Activated T-helper 2 cell treated with anti-CD3 and anti-CD28 coated beads, Interferon-gamma antibody, Interleukin-2, Interleukin-4, amounts not matched to agents 10 μg/mL and 5 μg/mL and 100 μg/mL, durations not matched to agents 14 hours and 24 hours and 36 hours (primary cell): Measurements from ENCODE around the gene OR2G3. TPM values are rescaled to one million over a fixed set of nuclear protein-coding genes. Genes with fewer than 3 reads are reported as not detected.

Experiments used
- DNase-seq: peaks from one replicate; pipeline ENCODE4 v3.0.0; 2021; ENCODE audit warnings: low spot score
- H3K27ac Mint-ChIP-seq: one replicate; pipeline ENCODE4 v1.8.0; 2021; ENCODE audit warnings: mixed read lengths
- H3K27me3 Mint-ChIP-seq: one replicate; pipeline ENCODE4 v1.8.0; 2021; ENCODE audit warnings: low read depth, mixed read lengths
- H3K36me3 Mint-ChIP-seq: one replicate; pipeline ENCODE4 v1.8.0; 2021; ENCODE audit warnings: low read depth, mixed read lengths
- H3K4me1 Mint-ChIP-seq: one replicate; pipeline ENCODE4 v1.8.0; 2021; ENCODE audit warnings: low read depth, mixed read lengths
- H3K4me3 Mint-ChIP-seq: one replicate; pipeline ENCODE4 v1.8.0; 2021; ENCODE audit warnings: low read depth, mild to moderate bottlenecking, moderate library complexity, mixed read lengths
- H3K9me3 Mint-ChIP-seq: one replicate; pipeline ENCODE4 v1.8.0; 2021; ENCODE audit warnings: mixed read lengths
- intact Hi-C: fragments of 100-400 bp; cut with micrococcal nuclease; formaldehyde crosslinking; loops from one replicate; pipeline ENCODE4 v1.15.1; 2023
- total RNA-seq: library from RNA; stranded (reverse); gene quantifications from 2 replicates; pipeline ENCODE4 v1.2.3, GENCODE V29; 2022

OR2G3 gene
- total RNA-seq = not detected in 2 replicates

GRCh38 chr1:247605286-247605685 lies at the start of gene OR2G3:
TSS of gene OR2G3 (plus strand) at chr1:247605586. CDS start at chr1:247605586, 0 bp downstream.
- no peak within 1 kb of the TSS for H3K4me3 Mint-ChIP-seq
- intact Hi-C loops = no loop called here
- no peak within 1 kb of the TSS for H3K27ac Mint-ChIP-seq
- H3K9me3 Mint-ChIP-seq = no peaks in the 10 kb centered on the region
- H3K4me1 Mint-ChIP-seq = no peaks in the 10 kb centered on the region
- DNase-seq = no peak
- H3K36me3 Mint-ChIP-seq = no peaks in the 10 kb centered on the region
- no peaks in the 10 kb centered on the region for H3K27me3 Mint-ChIP-seq

GRCh38 chr1:247557926-247558674 lies 47.3 kb upstream of the OR2G3 start:
- peaks cover 3% of the 10 kb centered on the region for H3K4me1 Mint-ChIP-seq
- no peak overlapping the region for H3K27ac Mint-ChIP-seq
- no peaks in the 10 kb centered on the region for H3K9me3 Mint-ChIP-seq
- no peak overlapping the region for H3K4me3 Mint-ChIP-seq
- no peaks in the 10 kb centered on the region for H3K27me3 Mint-ChIP-seq
- intact Hi-C loops = no loop called here
- no peak for DNase-seq
- H3K36me3 Mint-ChIP-seq = no peaks in the 10 kb centered on the region

- no peaks in the 10 kb centered on the region for H3K27me3 Mint-ChIP-seq
These were observed 43.7 kb upstream of the OR2G3 start for GRCh38 chr1:247561711-247562110.

DNA sequence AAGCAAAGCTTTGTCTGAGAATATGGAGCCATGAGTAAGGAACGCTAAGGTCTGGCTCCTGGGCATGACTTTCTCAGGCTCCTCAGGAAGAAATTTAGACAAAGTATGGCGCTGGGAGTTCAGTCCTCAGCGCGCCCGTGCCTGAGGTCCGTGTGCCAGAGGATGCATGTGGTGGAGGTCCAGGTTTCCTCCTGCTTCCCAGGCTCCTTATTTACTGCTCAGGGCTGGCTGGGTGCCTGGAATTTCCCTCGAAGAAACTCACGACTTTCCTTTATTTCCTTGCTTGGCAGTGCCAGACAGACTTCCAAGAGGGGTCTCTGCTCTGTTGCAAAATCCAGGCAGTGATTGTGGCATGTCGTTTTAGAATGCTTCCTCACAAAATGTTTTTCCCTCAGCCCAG lies 43.2 kb upstream of the OR2G3 start:
- intact Hi-C loops = no loop called here
- H3K4me1 Mint-ChIP-seq = peaks cover 3% of the 10 kb centered on the region
- no peak overlapping the region for H3K4me3 Mint-ChIP-seq
- H3K9me3 Mint-ChIP-seq = no peaks in the 10 kb centered on the region
- no peak overlapping the region for H3K27ac Mint-ChIP-seq
- H3K27me3 Mint-ChIP-seq = no peaks in the 10 kb centered on the region
- no peaks in the 10 kb centered on the region for H3K36me3 Mint-ChIP-seq
- no peak for DNase-seq

More at GRCh38 chr1:247561711-247562110, 43.7 kb upstream of the OR2G3 start:
- intact Hi-C loops = no loop called here
- H3K27ac Mint-ChIP-seq = no peak overlapping the region
- H3K4me3 Mint-ChIP-seq = no peak overlapping the region
- H3K4me1 Mint-ChIP-seq = peaks cover 3% of the 10 kb centered on the region
- H3K9me3 Mint-ChIP-seq = no peaks in the 10 kb centered on the region
- DNase-seq = no peak
- H3K36me3 Mint-ChIP-seq = no peaks in the 10 kb centered on the region

GRCh38 chr1:247574236-247574635 lies 31.1 kb upstream of the OR2G3 start:
- no peak for DNase-seq
- intact Hi-C loops = no loop called here
- Mint-ChIP-seq H3K36me3 (no peaks in the 10 kb centered on the region), H3K27ac (no peak overlapping the region), H3K4me3 (no peak overlapping the region), H3K4me1 (no peaks in the 10 kb centered on the region), H3K27me3 (no peaks in the 10 kb centered on the region), H3K9me3 (no peaks in the 10 kb centered on the region)

DNA sequence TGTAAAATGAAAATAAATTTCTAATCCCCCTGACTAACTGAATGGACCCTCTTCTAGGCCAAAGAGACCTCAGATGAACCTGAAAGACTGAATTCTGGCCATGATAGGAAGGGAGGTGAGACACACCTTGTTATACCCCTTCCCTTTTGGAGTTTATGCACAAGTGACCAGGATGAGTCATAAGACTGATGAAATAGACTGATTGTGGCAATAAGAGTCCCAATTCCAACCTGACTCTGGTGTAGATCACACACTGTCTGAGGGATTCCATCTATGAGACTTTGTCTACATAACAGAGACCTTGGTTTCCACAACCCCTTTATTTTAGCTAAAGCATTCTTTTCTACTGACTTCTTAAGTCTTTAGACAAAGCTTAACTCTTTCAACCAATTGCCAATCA lies 30.7 kb upstream of the OR2G3 start:
- intact Hi-C loops = loop anchor here (5.0 kb wide), 1 partner anchor 202 kb away; no protein-coding TSS in a partner anchor
- no peak overlapping the region for H3K4me3 Mint-ChIP-seq
- no peaks in the 10 kb centered on the region for H3K27me3 Mint-ChIP-seq
- DNase-seq = no peak
- no peak overlapping the region for H3K27ac Mint-ChIP-seq
- H3K4me1 Mint-ChIP-seq = no peaks in the 10 kb centered on the region
- no peaks in the 10 kb centered on the region for H3K36me3 Mint-ChIP-seq
- H3K9me3 Mint-ChIP-seq = no peaks in the 10 kb centered on the region

- H3K27me3 Mint-ChIP-seq = no peaks in the 10 kb centered on the region
- H3K9me3 Mint-ChIP-seq = no peaks in the 10 kb centered on the region
- intact Hi-C loops = loop anchor here (1.0 to 5.0 kb wide), 2 partner anchors 186 to 204 kb away; no protein-coding TSS in a partner anchor
- H3K4me3 Mint-ChIP-seq = no peak overlapping the region
- no peak overlapping the region for H3K27ac Mint-ChIP-seq
- no peaks in the 10 kb centered on the region for H3K4me1 Mint-ChIP-seq
- no peaks in the 10 kb centered on the region for H3K36me3 Mint-ChIP-seq
- DNase-seq = no peak
These were observed 28.9 kb upstream of the OR2G3 start for GRCh38 chr1:247576514-247576913.

DNA sequence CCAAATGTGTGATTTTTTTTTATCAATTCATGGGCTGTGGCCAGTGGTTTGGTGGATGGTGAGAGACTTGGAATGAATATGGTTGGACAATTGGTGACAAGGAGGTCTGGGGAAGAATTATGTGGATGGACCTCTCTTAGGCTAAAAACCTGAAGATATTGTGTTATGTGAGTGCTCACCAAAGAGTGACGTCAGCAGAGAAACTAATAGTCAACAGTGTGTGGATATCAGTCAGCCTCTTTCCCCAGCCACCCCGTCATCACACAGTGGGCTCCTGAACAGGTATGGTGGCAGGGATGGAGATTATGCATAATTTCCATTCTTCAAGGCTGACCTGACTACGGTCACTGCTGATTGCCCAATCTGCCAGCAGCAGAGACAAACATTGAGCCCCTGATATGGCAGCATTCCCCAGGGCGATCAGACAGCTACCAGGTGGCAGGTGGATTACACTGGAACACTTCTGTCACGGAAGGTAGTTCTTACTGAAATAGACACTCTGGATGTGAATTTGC lies 26.4 kb upstream of the OR2G3 start:
- H3K4me1 Mint-ChIP-seq = no peaks in the 10 kb centered on the region
- intact Hi-C loops = loop anchor here (5.0 kb wide), 1 partner anchor 207 kb away; no protein-coding TSS in a partner anchor

GRCh38 chr1:247588060-247588459 lies 17.3 kb upstream of the OR2G3 start, which contains the start of gene OR2G2:
TSS of gene OR2G2 (plus strand) at chr1:247588360. CDS start at chr1:247588360, 0 bp downstream.
- H3K27ac Mint-ChIP-seq = no peak within 1 kb of the TSS
- H3K4me3 Mint-ChIP-seq = no peak within 1 kb of the TSS
- no peak for DNase-seq
- no peaks in the 10 kb centered on the region for H3K36me3 Mint-ChIP-seq
- intact Hi-C loops = no loop called here
- peaks cover 4% of the 10 kb centered on the region for H3K9me3 Mint-ChIP-seq
- H3K4me1 Mint-ChIP-seq = no peaks in the 10 kb centered on the region
- H3K27me3 Mint-ChIP-seq = no peaks in the 10 kb centered on the region

More for the DNA sequence above, 26.4 kb upstream of the OR2G3 start:
- Mint-ChIP-seq H3K27ac (no peak overlapping the region), H3K4me3 (no peak overlapping the region), H3K27me3 (no peaks in the 10 kb centered on the region), H3K9me3 (no peaks in the 10 kb centered on the region), H3K36me3 (no peaks in the 10 kb centered on the region)
- DNase-seq = no peak

- H3K36me3 Mint-ChIP-seq = no peaks in the 10 kb centered on the region
- intact Hi-C loops = no loop called here
These were observed 8.0 kb downstream of the OR2G3 start for GRCh38 chr1:247613405-247613804.

GRCh38 chr1:247614625-247615024 lies 9.2 kb downstream of the OR2G3 start:
- Mint-ChIP-seq H3K36me3 (no peaks in the 10 kb centered on the region), H3K4me3 (no peak overlapping the region), H3K9me3 (no peaks in the 10 kb centered on the region), H3K27ac (no peak overlapping the region), H3K4me1 (no peaks in the 10 kb centered on the region), H3K27me3 (no peaks in the 10 kb centered on the region)
- intact Hi-C loops = no loop called here
- no peak for DNase-seq

More at GRCh38 chr1:247613405-247613804, 8.0 kb downstream of the OR2G3 start:
- H3K4me1 Mint-ChIP-seq = no peaks in the 10 kb centered on the region
- no peak for DNase-seq
- H3K4me3 Mint-ChIP-seq = no peak overlapping the region
- no peaks in the 10 kb centered on the region for H3K27me3 Mint-ChIP-seq
- H3K9me3 Mint-ChIP-seq = no peaks in the 10 kb centered on the region
- H3K27ac Mint-ChIP-seq = no peak overlapping the region

GRCh38 chr1:247627951-247628350 lies 22.6 kb downstream of the OR2G3 start:
- intact Hi-C loops = no loop called here
- H3K4me1 Mint-ChIP-seq = no peaks in the 10 kb centered on the region
- no peak overlapping the region for H3K27ac Mint-ChIP-seq
- no peak overlapping the region for H3K4me3 Mint-ChIP-seq
- no peaks in the 10 kb centered on the region for H3K27me3 Mint-ChIP-seq
- no peaks in the 10 kb centered on the region for H3K36me3 Mint-ChIP-seq
- DNase-seq = no peak
- no peaks in the 10 kb centered on the region for H3K9me3 Mint-ChIP-seq

GRCh38 chr1:247638011-247638410 lies 32.6 kb downstream of the OR2G3 start:
- Mint-ChIP-seq H3K36me3 (no peaks in the 10 kb centered on the region), H3K4me1 (peaks cover 2% of the 10 kb centered on the region), H3K27ac (no peak overlapping the region), H3K4me3 (no peak overlapping the region), H3K9me3 (peaks cover 6% of the 10 kb centered on the region), H3K27me3 (peaks cover 9% of the 10 kb centered on the region)
- intact Hi-C loops = no loop called here
- no peak for DNase-seq
